ENCODE results near the gene MMP14. TPM values are rescaled to one million over a fixed set of nuclear protein-coding genes. Genes with fewer than 3 reads are reported as not detected.

MMP14 gene
- total and polyA plus RNA-seq, 2 of the 13 experiments (the other 11 are each of a cell fraction or from before 2014, with no cell fraction given), result 5.2 to 9.8 TPM

DNA sequence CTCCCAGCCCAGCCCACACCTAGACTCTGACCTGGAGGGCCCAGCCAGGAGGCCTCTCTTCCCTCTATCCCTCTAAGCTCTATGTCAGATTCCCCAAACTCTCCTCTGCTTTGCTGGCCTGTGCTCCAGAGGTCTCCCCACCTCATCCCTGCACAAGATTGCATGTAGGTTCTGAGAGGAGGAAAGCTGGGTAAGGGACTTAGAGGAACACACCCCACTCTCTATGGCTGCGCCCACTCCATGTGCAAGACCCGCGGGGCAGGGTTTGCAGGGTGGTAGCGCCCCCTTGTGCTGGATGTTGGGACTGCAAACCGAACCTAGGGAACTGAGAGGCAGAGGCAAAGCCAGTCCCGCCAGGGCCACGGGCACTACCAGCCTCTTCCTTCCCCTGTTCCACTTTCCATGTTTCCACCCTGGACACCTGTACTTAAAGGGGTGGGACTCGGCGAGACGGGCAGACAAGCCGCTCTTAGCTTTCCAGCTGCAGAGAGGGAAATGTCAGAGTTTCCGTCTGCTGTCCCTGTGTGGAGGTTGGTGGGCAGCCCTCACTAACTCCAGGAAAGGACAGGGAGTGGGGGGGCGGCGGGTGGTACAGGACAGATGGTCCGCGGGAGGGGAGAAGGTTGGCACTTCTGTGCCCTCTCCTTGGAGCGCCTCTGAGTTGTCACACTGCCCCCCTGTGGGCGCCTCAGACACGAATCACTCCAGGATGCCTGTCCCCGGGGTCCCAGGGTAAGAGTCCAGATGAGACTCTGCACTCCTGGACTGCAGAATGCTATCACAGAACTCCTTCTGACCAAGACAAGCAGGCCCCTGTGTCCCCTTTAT lies 16.8 kb downstream of the MMP14 start (continued):
- TF ChIP-seq, protein P1, sequence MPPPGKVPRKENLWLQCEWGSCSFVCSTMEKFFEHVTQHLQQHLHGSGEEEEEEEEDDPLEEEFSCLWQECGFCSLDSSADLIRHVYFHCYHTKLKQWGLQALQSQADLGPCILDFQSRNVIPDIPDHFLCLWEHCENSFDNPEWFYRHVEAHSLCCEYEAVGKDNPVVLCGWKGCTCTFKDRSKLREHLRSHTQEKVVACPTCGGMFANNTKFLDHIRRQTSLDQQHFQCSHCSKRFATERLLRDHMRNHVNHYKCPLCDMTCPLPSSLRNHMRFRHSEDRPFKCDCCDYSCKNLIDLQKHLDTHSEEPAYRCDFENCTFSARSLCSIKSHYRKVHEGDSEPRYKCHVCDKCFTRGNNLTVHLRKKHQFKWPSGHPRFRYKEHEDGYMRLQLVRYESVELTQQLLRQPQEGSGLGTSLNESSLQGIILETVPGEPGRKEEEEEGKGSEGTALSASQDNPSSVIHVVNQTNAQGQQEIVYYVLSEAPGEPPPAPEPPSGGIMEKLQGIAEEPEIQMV (CRISPR knock-in tag; IDR thresholded peaks at IDR 0.05; ENCODE audit: low read depth), result peak; percentile 94
- TF ChIP-seq, protein P2, sequence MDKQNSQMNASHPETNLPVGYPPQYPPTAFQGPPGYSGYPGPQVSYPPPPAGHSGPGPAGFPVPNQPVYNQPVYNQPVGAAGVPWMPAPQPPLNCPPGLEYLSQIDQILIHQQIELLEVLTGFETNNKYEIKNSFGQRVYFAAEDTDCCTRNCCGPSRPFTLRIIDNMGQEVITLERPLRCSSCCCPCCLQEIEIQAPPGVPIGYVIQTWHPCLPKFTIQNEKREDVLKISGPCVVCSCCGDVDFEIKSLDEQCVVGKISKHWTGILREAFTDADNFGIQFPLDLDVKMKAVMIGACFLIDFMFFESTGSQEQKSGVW (CRISPR knock-in tag; IDR thresholded peaks at IDR 0.05; ENCODE audit: borderline replicate concordance), result no peak
- TF ChIP-seq MXD4 (CRISPR knock-in tag; IDR thresholded peaks at IDR 0.05) (peak; percentile 86), FLYWCH1 (CRISPR knock-in tag; IDR thresholded peaks at IDR 0.05) (no peak), ZBTB3 (CRISPR knock-in tag; IDR thresholded peaks at IDR 0.05; ENCODE audit: borderline replicate concordance, low read depth) (0 out of 2 replicates have a peak, but pooled peaks have one; percentile 86), ZSCAN21 (CRISPR knock-in tag; IDR thresholded peaks at IDR 0.05; ENCODE audit: borderline replicate concordance) (peak; percentile 89; the same call in 1 of the 2 replicates), TOE1 (CRISPR knock-in tag; IDR thresholded peaks at IDR 0.05) (peak; percentile 89; the same call in 1 of the 2 replicates), NFKBIZ (CRISPR knock-in tag; IDR thresholded peaks at IDR 0.05) (no peak), ZNF33A (CRISPR knock-in tag; IDR thresholded peaks at IDR 0.05; ENCODE audit: borderline replicate concordance) (no peak), ZNF607 (CRISPR knock-in tag; IDR thresholded peaks at IDR 0.05; ENCODE audit: borderline replicate concordance) (peak; percentile 97), HNF4A (CRISPR knock-in tag; IDR thresholded peaks at IDR 0.05) (peak; percentile 67), RELA (CRISPR knock-in tag; IDR thresholded peaks at IDR 0.05) (peak; percentile 84), ZNF749 (CRISPR knock-in tag; IDR thresholded peaks at IDR 0.05; ENCODE audit: borderline replicate concordance) (peak; percentile 84; the same call in 1 of the 2 replicates), KDM1A (CRISPR knock-in tag; IDR thresholded peaks at IDR 0.05) (peak; percentile 15; the same call in 1 of the 2 replicates), GABPB1 (CRISPR knock-in tag; IDR thresholded peaks at IDR 0.05) (peak; percentile 72)
- TF ChIP-seq, protein P3, sequence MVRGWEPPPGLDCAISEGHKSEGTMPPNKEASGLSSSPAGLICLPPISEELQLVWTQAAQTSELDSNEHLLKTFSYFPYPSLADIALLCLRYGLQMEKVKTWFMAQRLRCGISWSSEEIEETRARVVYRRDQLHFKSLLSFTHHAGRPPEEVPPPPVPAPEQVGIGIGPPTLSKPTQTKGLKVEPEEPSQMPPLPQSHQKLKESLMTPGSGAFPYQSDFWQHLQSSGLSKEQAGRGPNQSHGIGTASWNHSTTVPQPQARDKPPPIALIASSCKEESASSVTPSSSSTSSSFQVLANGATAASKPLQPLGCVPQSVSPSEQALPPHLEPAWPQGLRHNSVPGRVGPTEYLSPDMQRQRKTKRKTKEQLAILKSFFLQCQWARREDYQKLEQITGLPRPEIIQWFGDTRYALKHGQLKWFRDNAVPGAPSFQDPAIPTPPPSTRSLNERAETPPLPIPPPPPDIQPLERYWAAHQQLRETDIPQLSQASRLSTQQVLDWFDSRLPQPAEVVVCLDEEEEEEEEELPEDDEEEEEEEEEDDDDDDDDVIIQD (CRISPR knock-in tag; IDR thresholded peaks at IDR 0.05; ENCODE audit: low read depth), result peak; percentile 86
- TF ChIP-seq, protein P4, sequence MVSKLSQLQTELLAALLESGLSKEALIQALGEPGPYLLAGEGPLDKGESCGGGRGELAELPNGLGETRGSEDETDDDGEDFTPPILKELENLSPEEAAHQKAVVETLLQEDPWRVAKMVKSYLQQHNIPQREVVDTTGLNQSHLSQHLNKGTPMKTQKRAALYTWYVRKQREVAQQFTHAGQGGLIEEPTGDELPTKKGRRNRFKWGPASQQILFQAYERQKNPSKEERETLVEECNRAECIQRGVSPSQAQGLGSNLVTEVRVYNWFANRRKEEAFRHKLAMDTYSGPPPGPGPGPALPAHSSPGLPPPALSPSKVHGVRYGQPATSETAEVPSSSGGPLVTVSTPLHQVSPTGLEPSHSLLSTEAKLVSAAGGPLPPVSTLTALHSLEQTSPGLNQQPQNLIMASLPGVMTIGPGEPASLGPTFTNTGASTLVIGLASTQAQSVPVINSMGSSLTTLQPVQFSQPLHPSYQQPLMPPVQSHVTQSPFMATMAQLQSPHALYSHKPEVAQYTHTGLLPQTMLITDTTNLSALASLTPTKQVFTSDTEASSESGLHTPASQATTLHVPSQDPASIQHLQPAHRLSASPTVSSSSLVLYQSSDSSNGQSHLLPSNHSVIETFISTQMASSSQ (IDR thresholded peaks at IDR 0.05; ENCODE audit: low read depth), result 0 out of 2 replicates have a peak, but pooled peaks have one; percentile 16
- TF ChIP-seq, protein P4 (CRISPR knock-in tag; IDR thresholded peaks at IDR 0.05; ENCODE audit: borderline replicate concordance), result peak; percentile 69
- TF ChIP-seq, protein P5, sequence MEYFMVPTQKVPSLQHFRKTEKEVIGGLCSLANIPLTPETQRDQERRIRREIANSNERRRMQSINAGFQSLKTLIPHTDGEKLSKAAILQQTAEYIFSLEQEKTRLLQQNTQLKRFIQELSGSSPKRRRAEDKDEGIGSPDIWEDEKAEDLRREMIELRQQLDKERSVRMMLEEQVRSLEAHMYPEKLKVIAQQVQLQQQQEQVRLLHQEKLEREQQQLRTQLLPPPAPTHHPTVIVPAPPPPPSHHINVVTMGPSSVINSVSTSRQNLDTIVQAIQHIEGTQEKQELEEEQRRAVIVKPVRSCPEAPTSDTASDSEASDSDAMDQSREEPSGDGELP (IDR thresholded peaks at IDR 0.05; ENCODE audit: borderline replicate concordance, low read depth), result no peak
